HG03432 (cell line): ENCODE results near the gene ADAP1.

Experiments used
- ATAC-seq: cut with Tn5 transposase; IDR thresholded peaks from one replicate; pipeline ENCODE4 v1.9.1; 2021; ENCODE audit warnings: mild to moderate bottlenecking, moderate library complexity; ENCODE audit not compliant: unreplicated experiment

Gene ADAP1

DNA sequence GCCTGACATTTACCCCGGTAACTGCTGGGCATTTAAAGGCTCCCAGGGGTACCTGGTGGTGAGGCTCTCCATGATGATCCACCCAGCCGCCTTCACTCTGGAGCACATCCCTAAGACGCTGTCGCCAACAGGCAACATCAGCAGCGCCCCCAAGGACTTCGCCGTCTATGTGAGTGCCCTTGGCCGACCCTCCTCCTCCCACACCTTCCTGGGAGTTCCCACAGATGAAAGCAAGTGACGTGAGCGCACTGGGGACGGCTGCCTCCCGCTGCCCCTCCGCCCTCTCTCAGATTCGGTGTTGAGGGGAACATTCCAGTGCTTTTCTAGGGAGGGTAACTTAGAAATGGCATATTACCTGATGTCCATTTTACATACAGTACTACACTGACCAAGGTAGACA is 85.1 kb downstream of the ADAP1 start:
- ATAC-seq = no peak

DNA sequence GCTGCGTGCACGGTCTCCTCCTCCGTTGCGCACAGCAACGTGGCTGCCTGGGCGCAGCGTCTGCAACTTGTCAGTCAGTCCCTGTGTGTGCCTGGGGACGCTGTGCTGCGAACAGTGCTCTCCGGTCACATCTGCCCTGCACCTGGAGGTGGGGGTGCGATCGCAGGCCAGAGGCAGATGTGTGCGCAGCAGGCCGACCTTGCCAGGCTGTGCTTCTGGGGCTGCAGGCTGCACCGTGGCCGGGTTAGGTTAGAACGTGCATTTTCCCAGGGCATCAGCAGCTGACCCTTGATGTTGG is 86.3 kb downstream of the ADAP1 start:
- ATAC-seq = no peak

DNA sequence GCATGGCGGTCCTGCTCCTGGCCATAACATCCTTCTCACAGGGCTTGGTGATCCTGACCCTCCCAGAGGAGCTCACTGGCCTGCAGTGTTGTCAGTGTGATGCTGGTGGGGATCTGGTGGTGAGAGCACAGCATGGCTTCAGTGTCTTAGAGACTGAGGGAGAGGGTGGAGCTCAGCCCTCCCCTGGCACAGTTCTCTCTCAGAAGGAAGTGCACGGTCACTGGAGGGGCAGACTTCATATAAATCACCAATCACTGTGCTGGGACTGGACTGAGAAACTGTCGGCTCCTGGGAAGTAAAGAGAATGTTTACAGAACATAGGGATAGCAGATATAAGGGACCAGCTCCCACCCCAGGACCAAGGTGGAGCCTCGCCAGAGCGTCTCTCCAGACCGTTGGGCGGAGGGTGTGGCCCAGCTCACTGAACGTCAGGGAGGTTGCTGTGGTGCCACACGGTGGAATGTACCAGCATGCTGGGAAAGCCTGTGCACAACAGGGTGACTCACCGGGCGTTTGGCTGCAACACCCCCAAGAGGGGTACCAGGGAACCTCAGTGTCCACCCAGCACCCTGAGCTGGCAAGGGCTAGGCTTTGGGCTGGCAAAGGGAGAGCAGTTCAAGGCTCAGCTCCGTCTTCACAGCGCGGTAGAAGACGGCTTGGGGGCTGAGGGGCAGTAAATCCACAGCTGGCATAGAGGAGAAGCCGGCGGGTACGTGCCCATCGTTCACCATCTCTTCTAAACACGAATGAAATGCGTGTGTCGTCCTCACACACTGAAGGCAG is 86.9 kb downstream of the ADAP1 start:
- no peak for ATAC-seq

DNA sequence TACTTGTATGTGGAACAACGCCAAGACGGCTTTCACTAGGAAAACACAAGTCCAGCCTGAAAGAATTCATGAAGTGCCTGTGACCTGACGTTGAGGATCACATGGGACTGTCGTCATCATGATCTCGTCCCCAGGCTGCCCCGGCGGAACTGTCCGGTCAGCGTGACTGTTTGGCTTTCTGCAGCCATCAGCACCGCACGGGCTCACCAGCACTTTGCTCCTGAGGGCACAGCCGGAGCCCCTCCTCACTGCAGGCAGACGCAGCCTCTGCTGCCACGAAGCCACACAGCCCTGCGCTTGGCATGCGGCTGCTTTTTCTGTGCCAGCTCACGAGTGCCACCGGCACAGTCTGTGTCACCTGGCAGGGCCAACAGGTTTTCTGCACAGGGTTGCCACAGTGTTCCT is 87.5 kb downstream of the ADAP1 start:
- no peak for ATAC-seq

DNA sequence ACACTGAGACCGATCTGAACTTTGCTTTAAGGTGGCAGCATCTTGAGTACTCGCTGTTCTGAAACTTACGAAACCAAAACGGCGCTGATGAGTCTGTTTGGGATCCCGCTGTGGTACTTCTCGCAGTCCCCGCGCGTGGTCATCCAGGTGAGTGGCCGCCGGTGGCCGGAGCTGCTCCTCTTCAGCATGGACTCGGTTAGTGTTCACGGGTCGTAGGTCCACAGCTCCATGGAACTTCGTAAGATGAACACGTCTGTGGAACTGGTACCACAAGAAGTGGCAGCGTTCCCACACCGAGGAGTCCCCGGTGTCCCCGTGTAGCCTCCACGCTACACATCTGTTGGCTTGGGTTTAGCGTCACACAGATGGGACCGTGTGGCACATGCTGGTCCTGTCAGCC is 88.6 kb downstream of the ADAP1 start:
- ATAC-seq = no peak

DNA sequence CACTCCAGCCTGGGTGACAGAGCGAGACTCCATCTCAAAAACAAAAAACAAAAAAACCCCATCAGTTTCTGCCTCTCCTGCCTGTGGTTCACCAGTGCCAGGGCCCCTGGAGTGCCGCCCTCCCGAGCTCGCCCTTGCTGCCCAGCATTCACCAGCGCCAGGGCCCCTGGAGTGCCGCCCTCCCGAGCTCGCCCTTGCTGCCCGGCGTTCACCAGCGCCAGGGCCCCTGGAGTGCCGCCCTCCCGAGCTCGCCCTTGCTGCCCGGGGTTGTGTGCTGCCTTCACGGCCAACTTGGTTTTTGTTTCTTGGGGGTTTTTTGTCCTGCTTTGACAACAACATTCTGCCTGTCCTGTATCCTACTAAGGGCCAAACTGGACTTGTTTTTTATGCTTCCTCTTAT is 91.4 kb downstream of the ADAP1 start:
- no peak for ATAC-seq

DNA sequence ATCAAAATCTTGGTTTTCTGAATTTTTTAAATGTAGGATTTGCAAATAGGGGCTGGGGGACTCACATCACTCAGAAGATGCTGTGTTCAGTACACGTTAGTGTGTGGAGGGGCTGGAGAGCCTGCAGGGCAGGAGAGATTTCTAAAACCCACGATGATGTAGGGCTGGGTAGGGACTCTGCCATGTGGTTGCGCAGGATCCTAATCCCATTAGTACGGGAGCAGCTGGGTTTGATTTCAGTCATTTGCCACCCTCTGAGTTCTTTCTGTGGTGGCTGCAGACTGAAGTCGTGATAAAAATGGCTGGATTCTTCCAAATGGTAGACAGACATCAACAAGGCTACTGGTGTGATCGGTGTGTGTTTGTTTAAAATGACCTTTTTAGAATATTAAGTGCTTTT is 92.3 kb downstream of the ADAP1 start:
- ATAC-seq = no peak

DNA sequence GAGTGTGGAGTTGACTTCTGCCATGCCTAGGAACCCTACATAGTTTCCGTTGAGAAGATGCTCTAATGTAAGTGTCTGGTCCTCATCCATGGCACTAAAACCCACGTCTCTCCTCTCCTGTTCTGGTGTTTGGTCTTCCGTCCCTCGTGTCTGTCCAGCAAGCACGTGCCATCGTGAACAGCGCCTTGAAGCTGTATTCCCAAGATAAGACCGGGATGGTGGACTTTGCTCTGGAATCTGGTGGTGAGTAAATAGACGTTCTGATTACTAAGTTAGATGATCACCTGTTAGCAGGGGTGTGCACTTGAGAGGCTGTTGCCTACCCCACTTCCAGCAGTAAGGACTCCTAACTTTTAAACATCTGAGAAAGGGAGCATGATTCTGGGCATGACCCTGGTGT is 93.3 kb downstream of the ADAP1 start:
- ATAC-seq = no peak

DNA sequence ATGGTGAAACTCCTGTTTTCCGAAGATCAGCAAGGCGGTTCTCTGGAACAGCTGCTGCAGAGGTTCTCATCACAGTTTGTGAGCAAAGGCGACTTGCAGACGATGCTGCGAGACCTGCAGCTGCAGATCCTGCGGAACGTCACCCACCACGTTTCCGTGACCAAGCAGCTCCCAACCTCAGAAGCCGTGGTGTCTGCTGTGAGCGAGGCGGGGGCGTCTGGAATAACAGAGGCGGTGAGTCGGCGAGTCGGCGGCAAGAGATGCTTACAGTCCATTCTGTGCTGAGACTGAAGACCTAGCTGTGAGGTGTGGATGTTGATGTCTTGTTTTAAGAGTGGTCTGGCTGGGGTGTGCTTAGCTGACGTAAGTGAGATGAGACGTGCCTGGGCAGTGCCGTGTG is 94.3 kb downstream of the ADAP1 start:
- no peak for ATAC-seq

DNA sequence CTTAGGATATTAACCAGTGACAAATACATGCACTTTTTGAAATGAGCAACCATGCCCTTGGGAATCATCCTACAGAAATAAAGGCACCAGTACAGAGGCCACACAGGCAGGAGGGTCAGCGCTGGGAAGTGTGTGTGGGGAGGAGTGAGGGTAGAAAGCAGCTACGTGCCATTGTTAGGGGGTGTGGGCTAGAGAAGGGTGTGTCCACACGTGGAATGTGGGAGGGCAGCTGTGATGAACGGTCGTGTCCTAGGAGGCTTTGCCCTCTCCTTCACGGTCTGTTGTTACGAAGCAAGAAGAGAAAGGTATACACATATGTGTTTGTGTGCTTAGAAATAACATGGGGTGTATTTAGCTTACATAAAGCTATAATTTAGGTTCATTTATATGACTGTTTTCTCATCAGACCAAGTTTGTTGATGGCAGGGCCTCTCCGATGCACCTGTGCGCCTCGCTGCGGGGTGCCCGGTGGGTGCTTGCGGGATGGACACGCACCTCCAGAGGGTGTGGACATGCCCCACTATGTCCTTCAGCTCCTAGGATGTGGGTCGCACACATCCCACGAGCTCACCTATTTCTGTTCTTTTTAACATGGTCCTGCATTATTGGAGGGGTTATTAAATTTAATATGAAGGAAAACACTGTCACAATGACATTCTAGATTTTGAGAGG is 95.0 kb downstream of the ADAP1 start:
- no peak for ATAC-seq

DNA sequence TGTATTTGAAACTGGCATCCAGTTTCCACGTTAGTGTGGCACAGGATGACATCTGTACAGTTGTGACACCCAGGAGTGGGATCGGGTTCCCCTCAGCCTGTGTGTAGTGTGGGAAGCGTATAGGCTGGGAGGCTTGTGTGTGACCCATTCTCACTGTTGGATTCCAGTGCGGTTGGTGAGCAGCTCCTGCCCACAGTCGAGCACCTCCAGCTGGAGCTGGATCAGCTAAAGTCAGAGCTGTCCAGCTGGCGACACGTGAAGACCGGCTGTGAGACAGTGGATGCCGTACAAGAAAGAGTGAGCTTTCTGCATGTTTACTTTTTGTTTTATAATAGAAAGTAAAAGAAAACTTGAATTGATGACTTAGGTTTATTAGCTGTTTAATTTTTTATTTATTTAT is 96.8 kb downstream of the ADAP1 start:
- no peak for ATAC-seq

DNA sequence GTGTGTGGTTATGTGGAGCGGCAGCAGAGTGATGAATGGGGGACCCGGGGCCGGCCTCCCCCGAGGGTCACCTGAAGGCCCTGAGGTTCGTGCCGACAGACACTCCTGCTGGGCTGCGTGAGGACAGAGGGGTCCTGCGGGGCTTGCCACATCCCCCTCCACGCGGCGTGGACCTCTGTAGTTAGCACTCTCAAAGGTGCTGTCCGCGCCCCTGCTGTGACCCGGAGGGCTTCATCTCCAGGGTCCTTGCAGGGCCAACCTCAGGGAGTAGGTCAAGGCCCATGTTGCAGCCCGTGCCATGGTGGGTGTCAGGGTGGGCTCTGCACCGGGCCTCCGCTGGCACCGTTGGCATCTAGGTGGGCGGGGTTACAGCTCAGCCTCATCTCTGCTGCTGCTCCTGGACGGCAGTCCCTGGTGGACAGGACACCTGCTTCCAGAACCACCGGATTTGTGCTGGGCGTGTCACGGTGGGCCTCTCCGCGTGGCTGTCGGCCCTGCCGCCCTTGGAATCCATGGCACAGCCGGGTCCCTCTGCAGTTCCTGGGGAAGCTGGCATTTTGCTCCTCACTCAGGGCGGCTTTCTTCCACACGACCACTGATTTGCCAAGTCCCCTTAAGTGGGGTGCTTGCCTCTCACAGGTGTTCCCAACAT is 97.9 kb downstream of the ADAP1 start:
- no peak for ATAC-seq

DNA sequence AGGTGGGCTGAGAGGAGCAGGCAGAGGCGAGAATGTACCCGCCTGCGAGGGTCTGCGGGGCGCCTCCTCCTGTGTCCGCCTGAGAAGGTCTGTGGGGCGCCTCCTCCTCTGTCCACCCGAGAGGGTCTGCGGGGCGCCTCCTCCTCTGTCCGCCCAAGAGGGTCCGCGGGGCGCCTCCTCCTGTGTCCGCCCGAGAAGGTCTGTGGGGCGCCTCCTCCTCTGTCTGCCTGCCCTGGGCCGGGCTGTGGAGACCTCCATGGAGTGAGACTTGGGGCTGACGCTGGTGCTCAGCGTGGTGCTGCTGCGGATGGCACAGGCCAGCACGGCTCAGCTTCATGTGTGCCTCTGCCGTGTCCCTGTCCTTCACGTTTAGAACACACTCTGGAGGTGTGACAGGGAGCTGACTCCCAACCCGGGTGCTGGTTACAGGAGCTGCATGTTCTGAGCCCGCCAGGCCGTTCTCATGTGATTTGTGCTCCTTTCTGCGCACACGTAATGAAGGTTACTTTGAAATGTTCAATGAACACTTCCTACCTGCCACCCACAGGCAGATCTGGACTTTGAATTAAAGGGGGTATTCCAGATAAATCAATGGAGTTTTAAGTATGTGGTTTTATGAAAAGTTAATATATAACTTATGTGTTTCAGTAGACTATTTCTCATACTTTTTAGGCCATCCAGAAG is 98.7 kb downstream of the ADAP1 start:
- no peak for ATAC-seq

DNA sequence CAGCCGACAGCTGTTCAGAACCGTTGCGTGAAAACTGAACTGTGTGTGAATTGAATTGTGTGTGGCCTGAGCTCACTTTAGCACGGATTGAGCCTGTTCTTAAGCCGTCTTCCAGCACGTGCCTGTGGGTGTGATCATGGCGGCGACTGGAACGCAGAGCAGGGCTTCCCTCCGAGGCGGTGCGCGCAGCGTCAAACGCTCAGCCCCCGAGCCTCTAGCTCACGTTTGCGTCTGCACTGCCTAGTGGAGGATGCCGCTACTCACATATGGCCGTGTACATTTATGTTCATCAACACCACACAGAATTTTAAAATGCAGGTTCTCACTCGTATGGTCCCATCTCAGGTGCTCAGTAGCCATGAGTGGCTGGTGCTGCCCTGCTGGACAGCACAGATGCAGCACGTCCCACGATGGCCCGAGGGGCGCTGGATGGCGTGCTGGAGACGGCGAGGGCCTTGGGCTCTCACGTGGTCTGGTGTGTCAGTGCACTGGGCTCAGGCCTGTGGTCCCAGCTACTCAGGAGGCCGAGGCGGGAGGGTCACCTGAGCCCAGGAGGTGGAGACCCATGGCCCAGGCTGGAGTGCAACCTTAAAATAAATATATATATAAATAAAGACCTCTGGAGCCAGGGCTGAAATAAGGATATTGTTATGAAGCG is 100.2 kb downstream of the ADAP1 start:
- ATAC-seq = no peak

DNA sequence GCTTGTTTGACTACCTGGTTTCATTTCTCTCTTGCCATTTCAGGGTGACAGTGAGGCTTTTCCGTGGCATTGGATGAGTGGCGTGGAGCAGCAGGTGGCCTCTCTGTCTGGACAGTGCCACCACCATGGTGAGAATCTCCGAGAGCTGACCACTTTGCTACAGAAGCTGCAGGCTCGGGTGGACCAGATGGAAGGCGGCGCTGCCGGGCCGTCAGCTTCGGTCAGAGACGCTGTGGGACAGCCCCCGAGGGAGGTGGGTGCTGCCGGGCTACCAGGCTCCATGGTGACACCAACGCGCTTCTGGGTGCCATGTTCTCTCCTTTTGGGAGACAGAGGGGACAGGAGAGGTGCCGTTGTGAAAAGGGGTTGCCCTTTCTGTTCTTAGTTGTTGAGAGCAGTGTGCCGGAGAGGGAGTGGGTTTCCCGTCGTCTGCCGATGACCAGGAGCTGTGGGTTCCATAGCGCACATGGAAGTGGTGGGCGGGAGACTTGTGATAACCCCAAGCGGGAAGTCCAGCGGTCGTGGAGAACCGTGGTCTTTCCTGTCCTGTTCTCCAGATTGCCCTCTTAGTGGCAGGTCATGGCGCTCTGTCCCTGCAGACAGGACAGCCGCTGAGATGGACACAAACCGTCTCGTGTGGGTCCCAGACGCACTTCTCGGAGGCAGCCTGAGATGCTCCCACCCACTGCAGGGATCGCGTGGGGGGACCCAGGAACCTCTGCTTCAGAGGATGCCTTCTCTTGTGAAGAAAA is 100.9 kb downstream of the ADAP1 start:
- no peak for ATAC-seq

DNA sequence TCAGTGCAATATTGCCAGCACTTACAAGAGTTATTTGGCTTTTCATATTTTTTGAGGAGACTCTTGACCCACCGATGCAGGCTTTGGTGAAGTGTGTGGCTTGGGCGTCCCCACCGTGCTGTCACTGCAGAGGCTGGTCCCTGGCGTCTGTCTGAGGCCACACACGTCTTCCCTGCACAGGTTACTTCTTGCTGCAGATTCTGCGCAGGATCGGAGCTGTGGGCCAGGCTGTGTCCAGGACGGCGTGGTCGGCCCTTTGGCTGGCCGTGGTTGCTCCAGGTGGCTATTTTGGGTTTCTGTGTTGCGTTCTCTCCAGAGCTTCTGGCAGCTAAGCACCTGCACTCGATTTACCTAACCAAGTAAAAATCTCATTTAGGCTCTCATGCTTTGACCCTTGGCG is 103.3 kb downstream of the ADAP1 start:
- no peak for ATAC-seq

DNA sequence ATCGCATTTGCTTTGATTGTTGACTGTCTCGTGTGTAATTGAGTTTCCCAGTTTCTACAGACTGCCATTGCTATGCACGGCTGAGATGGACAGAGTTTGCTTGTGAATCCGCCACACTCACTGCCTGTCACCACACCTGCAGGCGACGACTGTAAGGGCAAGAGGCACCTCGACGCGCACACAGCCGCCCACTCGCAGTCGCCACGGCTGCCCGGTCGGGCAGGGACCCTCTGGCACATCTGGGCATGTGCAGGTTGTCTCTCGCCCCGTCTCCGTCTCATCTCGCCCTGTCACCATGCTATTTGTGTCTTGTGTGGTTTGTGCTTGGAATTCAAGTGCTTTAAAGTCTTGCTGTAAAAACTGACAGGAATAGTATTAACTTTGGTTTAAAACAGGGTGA is 104.7 kb downstream of the ADAP1 start:
- ATAC-seq = no peak

DNA sequence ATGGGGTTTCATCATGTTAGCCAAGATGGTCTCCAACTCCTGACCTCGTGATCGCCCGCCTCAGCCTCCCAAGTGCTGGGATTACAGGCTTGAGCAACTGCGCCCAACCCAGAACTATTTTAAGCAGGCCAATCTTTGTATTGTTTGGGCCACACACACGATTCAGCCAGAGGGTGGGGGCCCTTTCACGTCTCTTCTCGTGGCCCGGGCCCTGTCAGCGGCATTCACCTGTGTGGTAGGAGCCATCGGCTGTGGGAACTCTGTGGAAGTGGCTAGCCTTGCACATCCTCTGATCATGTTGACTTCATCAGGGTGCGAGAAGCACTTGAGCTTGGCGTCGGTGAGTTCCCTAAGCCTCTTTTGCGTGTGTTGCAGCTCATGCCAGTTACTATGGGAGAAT is 105.3 kb downstream of the ADAP1 start:
- no peak for ATAC-seq
